ENCODE data around the gene GMNN. TPM values are rescaled to one million over a fixed set of nuclear protein-coding genes. Genes with fewer than 3 reads are reported as not detected.
A peak's percentile ranks its signal among the peaks of the same experiment; 100 is the strongest.

The GMNN gene
- total RNA-seq, 1 experiment from 2014 or later, result 53.1 TPM

- intact Hi-C loops (cut with micrococcal nuclease; ENCODE audit: unreplicated experiment), result no loop called here
- no peaks in the 10 kb centered on the region for H3K36me3 ChIP-seq (ENCODE audit: control insufficient read depth, insufficient read depth, low read length)
- in situ Hi-C loops (cut with HindIII; ENCODE audit: low pct_unique_long_range_greater_than_20kb, low sequenced_read_pairs), result no loop called here
- ATAC-seq, result peak; percentile 77
- ChIA-PET POLR2A (no interaction called here), CTCF (no interaction called here)
- no peaks in the 10 kb centered on the region for H3K9me3 ChIP-seq (ENCODE audit: control insufficient read depth, insufficient read depth, low read depth, low read length)
- H3K27me3 ChIP-seq (ENCODE audit: control insufficient read depth, insufficient read depth, low read length), result peaks cover 2% of the 10 kb centered on the region; the same call in 1 of the 2 replicates
- no TSS peak for BruUV-seq (replicated peaks)
- no peaks in the 10 kb centered on the region for H3K4me1 ChIP-seq (ENCODE audit: control insufficient read depth, insufficient read depth, low read length)
- DNase-seq (ENCODE audit: low read depth, low spot score), result no peak
- H3K4me3 ChIP-seq (ENCODE audit: low read depth in 2 of 2, low read length in 2 of 2), result no peak overlapping the region
- no peak for TF ChIP-seq SIN3A (IDR thresholded peaks at IDR 0.05; ENCODE audit: borderline replicate concordance, insufficient read depth, low read depth, low read length)
- TF ChIP-seq, protein P1, sequence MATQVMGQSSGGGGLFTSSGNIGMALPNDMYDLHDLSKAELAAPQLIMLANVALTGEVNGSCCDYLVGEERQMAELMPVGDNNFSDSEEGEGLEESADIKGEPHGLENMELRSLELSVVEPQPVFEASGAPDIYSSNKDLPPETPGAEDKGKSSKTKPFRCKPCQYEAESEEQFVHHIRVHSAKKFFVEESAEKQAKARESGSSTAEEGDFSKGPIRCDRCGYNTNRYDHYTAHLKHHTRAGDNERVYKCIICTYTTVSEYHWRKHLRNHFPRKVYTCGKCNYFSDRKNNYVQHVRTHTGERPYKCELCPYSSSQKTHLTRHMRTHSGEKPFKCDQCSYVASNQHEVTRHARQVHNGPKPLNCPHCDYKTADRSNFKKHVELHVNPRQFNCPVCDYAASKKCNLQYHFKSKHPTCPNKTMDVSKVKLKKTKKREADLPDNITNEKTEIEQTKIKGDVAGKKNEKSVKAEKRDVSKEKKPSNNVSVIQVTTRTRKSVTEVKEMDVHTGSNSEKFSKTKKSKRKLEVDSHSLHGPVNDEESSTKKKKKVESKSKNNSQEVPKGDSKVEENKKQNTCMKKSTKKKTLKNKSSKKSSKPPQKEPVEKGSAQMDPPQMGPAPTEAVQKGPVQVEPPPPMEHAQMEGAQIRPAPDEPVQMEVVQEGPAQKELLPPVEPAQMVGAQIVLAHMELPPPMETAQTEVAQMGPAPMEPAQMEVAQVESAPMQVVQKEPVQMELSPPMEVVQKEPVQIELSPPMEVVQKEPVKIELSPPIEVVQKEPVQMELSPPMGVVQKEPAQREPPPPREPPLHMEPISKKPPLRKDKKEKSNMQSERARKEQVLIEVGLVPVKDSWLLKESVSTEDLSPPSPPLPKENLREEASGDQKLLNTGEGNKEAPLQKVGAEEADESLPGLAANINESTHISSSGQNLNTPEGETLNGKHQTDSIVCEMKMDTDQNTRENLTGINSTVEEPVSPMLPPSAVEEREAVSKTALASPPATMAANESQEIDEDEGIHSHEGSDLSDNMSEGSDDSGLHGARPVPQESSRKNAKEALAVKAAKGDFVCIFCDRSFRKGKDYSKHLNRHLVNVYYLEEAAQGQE (IDR thresholded peaks at IDR 0.05; ENCODE audit: insufficient read depth in 1 of 2, low read depth in 2 of 2, low read length in 1 of 2), result no peak
- no peak overlapping the region for H3K27ac ChIP-seq (ENCODE audit: low read length)
Measured at GRCh38 chr6:24827162-24827561, 52.4 kb downstream of the GMNN start.

- Histone ChIP-seq H3K4me3 (ENCODE audit: low read depth in 2 of 2, low read length in 2 of 2) (no peak overlapping the region), H3K4me1 (ENCODE audit: control insufficient read depth, insufficient read depth, low read length) (no peaks in the 10 kb centered on the region), H3K9me3 (ENCODE audit: control insufficient read depth, insufficient read depth, low read depth, low read length) (no peaks in the 10 kb centered on the region), H3K27ac (ENCODE audit: low read length) (no peak overlapping the region), H3K27me3 (ENCODE audit: control insufficient read depth, insufficient read depth, low read length) (peaks cover 2% of the 10 kb centered on the region; the same call in 1 of the 2 replicates), H3K36me3 (ENCODE audit: control insufficient read depth, insufficient read depth, low read length) (no peaks in the 10 kb centered on the region)
- POLR2A ChIA-PET, result no interaction called here
- no peak for ATAC-seq
- TF ChIP-seq POLR2AphosphoS5 (IDR thresholded peaks at IDR 0.05; ENCODE audit: low read depth, low read length), result no peak
- TF ChIP-seq CTCF (IDR thresholded peaks at IDR 0.05), result no peak
- TF ChIP-seq SIN3A (IDR thresholded peaks at IDR 0.05; ENCODE audit: borderline replicate concordance, insufficient read depth, low read depth, low read length), result no peak
- TF ChIP-seq, protein P1 (IDR thresholded peaks at IDR 0.05; ENCODE audit: insufficient read depth in 1 of 2, low read depth in 2 of 2, low read length in 1 of 2), result no peak
- no peak for TF ChIP-seq TCF7L2 (IDR thresholded peaks at IDR 0.05; ENCODE audit: low read depth, low read length)
- in situ Hi-C loops (cut with HindIII; ENCODE audit: low pct_unique_long_range_greater_than_20kb, low sequenced_read_pairs) (no loop called here), intact Hi-C loops (cut with micrococcal nuclease; ENCODE audit: unreplicated experiment) (no loop called here)
- no TSS peak for BruUV-seq (replicated peaks)
- DNase-seq (ENCODE audit: low read depth, low spot score), result no peak
- CTCF ChIA-PET, result no interaction called here
Measured at GRCh38 chr6:24827970-24828369, 53.2 kb downstream of the GMNN start.

All from Panc1 (cell line).